ENCODE measurements around the gene FAM184B.

Gene FAM184B

GRCh38 chr4:17707671-17708070 is 73.8 kb downstream of the FAM184B start:
- H3K36me3 ChIP-seq (ENCODE audit: insufficient read depth, low read length): no peaks in the 10 kb centered on the region
- no peak overlapping the region for H3K9ac ChIP-seq (ENCODE audit: insufficient read length)
- DNase-seq (ENCODE audit: low read depth, low spot score): no peak
- no peak overlapping the region for H3K4me3 ChIP-seq
- no peaks in the 10 kb centered on the region for H3K9me3 ChIP-seq (ENCODE audit: low read depth, low read length)
- H3K27ac ChIP-seq: no peak overlapping the region
- TF ChIP-seq EZH2 (IDR thresholded peaks at IDR 0.05) (no peak), POLR2AphosphoS5 (IDR thresholded peaks at IDR 0.05; ENCODE audit: borderline replicate concordance, low read depth, low read length) (no peak), FOXP2 (optimal IDR thresholded peaks at IDR 0.05; ENCODE audit: control extremely low read depth, extremely low read length, insufficient read depth) (no peak)

GRCh38 chr4:17705107-17705506 is 76.3 kb downstream of the FAM184B start:
- Histone ChIP-seq H3K4me3 (no peak overlapping the region), H3K9ac (ENCODE audit: insufficient read length) (no peak overlapping the region), H3K27ac (no peak overlapping the region), H3K36me3 (ENCODE audit: insufficient read depth, low read length) (no peaks in the 10 kb centered on the region), H3K9me3 (ENCODE audit: low read depth, low read length) (no peaks in the 10 kb centered on the region)
- DNase-seq (ENCODE audit: low read depth, low spot score): no peak
- TF ChIP-seq POLR2AphosphoS5 (IDR thresholded peaks at IDR 0.05; ENCODE audit: borderline replicate concordance, low read depth, low read length): no peak
- TF ChIP-seq FOXP2 (optimal IDR thresholded peaks at IDR 0.05; ENCODE audit: control extremely low read depth, extremely low read length, insufficient read depth): no peak
- TF ChIP-seq EZH2 (IDR thresholded peaks at IDR 0.05): no peak

- Histone ChIP-seq H3K4me3 (no peak overlapping the region), H3K27ac (no peak overlapping the region), H3K36me3 (ENCODE audit: insufficient read depth, low read length) (no peaks in the 10 kb centered on the region), H3K9me3 (ENCODE audit: low read depth, low read length) (no peaks in the 10 kb centered on the region), H3K9ac (ENCODE audit: insufficient read length) (no peak overlapping the region)
- DNase-seq (ENCODE audit: low read depth, low spot score): no peak
- TF ChIP-seq EZH2 (IDR thresholded peaks at IDR 0.05) (no peak), FOXP2 (optimal IDR thresholded peaks at IDR 0.05; ENCODE audit: control extremely low read depth, extremely low read length, insufficient read depth) (no peak)
Measured at GRCh38 chr4:17704020-17704650, 77.3 kb downstream of the FAM184B start.

- Histone ChIP-seq H3K27ac (no peak overlapping the region), H3K4me3 (no peak overlapping the region), H3K9ac (ENCODE audit: insufficient read length) (no peak overlapping the region), H3K9me3 (ENCODE audit: low read depth, low read length) (no peaks in the 10 kb centered on the region), H3K36me3 (ENCODE audit: insufficient read depth, low read length) (no peaks in the 10 kb centered on the region)
- no peak for DNase-seq (ENCODE audit: low read depth, low spot score)
- TF ChIP-seq FOXP2 (optimal IDR thresholded peaks at IDR 0.05; ENCODE audit: control extremely low read depth, extremely low read length, insufficient read depth): no peak
- TF ChIP-seq EZH2 (IDR thresholded peaks at IDR 0.05): no peak
- no peak for TF ChIP-seq POLR2AphosphoS5 (IDR thresholded peaks at IDR 0.05; ENCODE audit: borderline replicate concordance, low read depth, low read length)
Measured at GRCh38 chr4:17702641-17703040, 78.8 kb downstream of the FAM184B start.

GRCh38 chr4:17701882-17702281 is 79.5 kb downstream of the FAM184B start:
- no peak for TF ChIP-seq FOXP2 (optimal IDR thresholded peaks at IDR 0.05; ENCODE audit: control extremely low read depth, extremely low read length, insufficient read depth)
- TF ChIP-seq POLR2AphosphoS5 (IDR thresholded peaks at IDR 0.05; ENCODE audit: borderline replicate concordance, low read depth, low read length): no peak
- no peak for TF ChIP-seq EZH2 (IDR thresholded peaks at IDR 0.05)
- Histone ChIP-seq H3K4me3 (no peak overlapping the region), H3K9ac (ENCODE audit: insufficient read length) (no peak overlapping the region), H3K36me3 (ENCODE audit: insufficient read depth, low read length) (no peaks in the 10 kb centered on the region), H3K9me3 (ENCODE audit: low read depth, low read length) (no peaks in the 10 kb centered on the region), H3K27ac (no peak overlapping the region)
- DNase-seq (ENCODE audit: low read depth, low spot score): no peak

GRCh38 chr4:17701138-17701839 is 80.1 kb downstream of the FAM184B start:
- TF ChIP-seq EZH2 (IDR thresholded peaks at IDR 0.05) (no peak), POLR2AphosphoS5 (IDR thresholded peaks at IDR 0.05; ENCODE audit: borderline replicate concordance, low read depth, low read length) (no peak), FOXP2 (optimal IDR thresholded peaks at IDR 0.05; ENCODE audit: control extremely low read depth, extremely low read length, insufficient read depth) (no peak)

GRCh38 chr4:17699380-17699779 is 82.0 kb downstream of the FAM184B start:
- Histone ChIP-seq H3K4me3 (no peak overlapping the region), H3K9me3 (ENCODE audit: low read depth, low read length) (no peaks in the 10 kb centered on the region), H3K9ac (ENCODE audit: insufficient read length) (no peak overlapping the region), H3K27ac (no peak overlapping the region), H3K36me3 (ENCODE audit: insufficient read depth, low read length) (no peaks in the 10 kb centered on the region)
- no peak for DNase-seq (ENCODE audit: low read depth, low spot score)
- TF ChIP-seq EZH2 (IDR thresholded peaks at IDR 0.05) (no peak), FOXP2 (optimal IDR thresholded peaks at IDR 0.05; ENCODE audit: control extremely low read depth, extremely low read length, insufficient read depth) (no peak), POLR2AphosphoS5 (IDR thresholded peaks at IDR 0.05; ENCODE audit: borderline replicate concordance, low read depth, low read length) (no peak)

More at GRCh38 chr4:17701138-17701839, 80.1 kb downstream of the FAM184B start:
- H3K9ac ChIP-seq (ENCODE audit: insufficient read length): no peak overlapping the region
- no peaks in the 10 kb centered on the region for H3K36me3 ChIP-seq (ENCODE audit: insufficient read depth, low read length)
- DNase-seq (ENCODE audit: low read depth, low spot score): no peak
- no peak overlapping the region for H3K27ac ChIP-seq
- H3K9me3 ChIP-seq (ENCODE audit: low read depth, low read length): no peaks in the 10 kb centered on the region
- H3K4me3 ChIP-seq: no peak overlapping the region

- DNase-seq (ENCODE audit: low read depth, low spot score): no peak
- Histone ChIP-seq H3K4me3 (no peak overlapping the region), H3K9me3 (ENCODE audit: low read depth, low read length) (no peaks in the 10 kb centered on the region), H3K9ac (ENCODE audit: insufficient read length) (no peak overlapping the region), H3K36me3 (ENCODE audit: insufficient read depth, low read length) (no peaks in the 10 kb centered on the region), H3K27ac (no peak overlapping the region)
- TF ChIP-seq EZH2 (IDR thresholded peaks at IDR 0.05): no peak
- no peak for TF ChIP-seq POLR2AphosphoS5 (IDR thresholded peaks at IDR 0.05; ENCODE audit: borderline replicate concordance, low read depth, low read length)
- no peak for TF ChIP-seq FOXP2 (optimal IDR thresholded peaks at IDR 0.05; ENCODE audit: control extremely low read depth, extremely low read length, insufficient read depth)
Measured at GRCh38 chr4:17698116-17698515, 83.3 kb downstream of the FAM184B start.

Data from SK-N-MC (cell line).